Stimulated activated CD4-positive, alpha-beta T cell treated with anti-CD3 and anti-CD28 coated beads, Interleukin-1b, Interleukin-23, amount 100 ng/mL, for 24 hours (primary cell): ENCODE data around the gene SLCO4A1.
A peak's percentile ranks its signal among the peaks of the same experiment; 100 is the strongest.

Experiments
- DNase-seq, 4 experiments: peaks; one replicate each; pipeline ENCODE4 v3.0.0-alpha.2; 2020; ENCODE audit warnings: low read depth in 4 of 4, low spot score in 1 of 4

SLCO4A1 gene

DNA sequence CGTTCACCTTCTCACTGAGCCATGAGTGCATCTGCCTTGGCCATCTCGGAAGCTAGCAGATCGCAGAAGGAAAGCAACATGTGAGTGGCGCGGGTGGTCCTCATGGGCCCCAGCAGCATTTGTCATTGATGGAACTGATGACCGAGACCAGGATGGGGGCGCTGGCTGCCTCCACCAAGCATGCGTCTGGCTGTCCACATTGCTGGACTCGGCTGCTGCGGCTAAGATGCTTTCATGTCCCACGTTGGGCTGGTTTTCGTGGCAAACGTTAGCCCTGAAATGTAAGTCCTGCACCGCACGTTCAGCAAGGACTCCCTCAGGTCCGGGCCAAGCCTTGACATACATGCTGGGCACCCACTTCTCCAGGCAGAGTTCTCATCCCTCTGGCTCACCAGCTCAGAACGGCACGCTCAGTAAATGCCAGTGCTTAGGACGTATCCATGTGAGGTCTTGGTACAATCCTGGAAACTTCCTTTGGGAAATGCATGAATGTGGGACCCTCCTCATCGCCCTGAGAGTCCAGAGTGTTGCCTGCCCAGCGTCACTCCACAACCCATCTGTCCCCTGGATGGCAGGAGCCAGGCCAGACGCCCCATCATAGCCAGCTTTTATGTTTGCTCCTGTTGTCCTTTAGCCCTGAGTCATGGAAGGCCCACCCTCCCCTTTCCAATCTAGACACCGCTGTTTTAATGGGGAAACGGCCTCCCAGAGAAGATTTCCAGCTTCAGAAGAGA, 8.4 kb downstream of the SLCO4A1 start:
- no peak for DNase-seq

DNA sequence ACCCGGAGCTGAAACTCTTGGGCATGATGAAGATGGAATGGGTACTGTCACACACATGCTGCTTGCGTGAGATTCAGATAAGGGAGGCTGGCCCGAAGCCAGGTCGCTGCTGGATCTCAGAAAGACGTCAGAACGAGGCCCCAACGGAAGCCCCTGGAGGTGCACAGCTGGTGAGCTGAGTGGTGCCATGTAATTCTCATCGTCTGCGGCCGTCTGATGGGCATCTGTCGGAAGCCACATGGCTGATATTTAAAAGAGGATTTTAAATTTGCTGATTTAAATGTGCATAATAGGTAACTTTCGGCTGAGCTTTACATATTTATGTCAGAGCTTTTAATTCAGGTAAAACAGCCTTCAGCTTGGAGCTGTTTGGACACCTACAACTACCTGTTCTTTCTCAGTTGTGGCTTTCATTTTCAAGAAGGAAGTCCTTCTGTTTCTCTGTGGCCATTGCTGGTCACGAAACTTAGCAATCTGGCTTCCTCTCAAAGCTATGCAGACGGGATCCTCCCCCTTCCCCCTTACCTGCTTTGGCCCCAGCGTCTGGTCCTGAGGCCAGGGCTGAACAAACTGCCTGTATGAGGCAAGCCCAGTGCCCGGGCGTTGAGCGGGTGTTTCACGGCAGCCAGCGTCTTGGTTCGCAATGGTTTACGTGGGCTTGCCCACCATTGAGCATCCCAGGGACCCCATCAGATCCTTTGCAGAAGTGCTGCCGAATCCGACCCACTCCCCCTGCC, 9.2 kb downstream of the SLCO4A1 start:
- peak; percentile 29 to 65 (median 43) for DNase-seq

DNA sequence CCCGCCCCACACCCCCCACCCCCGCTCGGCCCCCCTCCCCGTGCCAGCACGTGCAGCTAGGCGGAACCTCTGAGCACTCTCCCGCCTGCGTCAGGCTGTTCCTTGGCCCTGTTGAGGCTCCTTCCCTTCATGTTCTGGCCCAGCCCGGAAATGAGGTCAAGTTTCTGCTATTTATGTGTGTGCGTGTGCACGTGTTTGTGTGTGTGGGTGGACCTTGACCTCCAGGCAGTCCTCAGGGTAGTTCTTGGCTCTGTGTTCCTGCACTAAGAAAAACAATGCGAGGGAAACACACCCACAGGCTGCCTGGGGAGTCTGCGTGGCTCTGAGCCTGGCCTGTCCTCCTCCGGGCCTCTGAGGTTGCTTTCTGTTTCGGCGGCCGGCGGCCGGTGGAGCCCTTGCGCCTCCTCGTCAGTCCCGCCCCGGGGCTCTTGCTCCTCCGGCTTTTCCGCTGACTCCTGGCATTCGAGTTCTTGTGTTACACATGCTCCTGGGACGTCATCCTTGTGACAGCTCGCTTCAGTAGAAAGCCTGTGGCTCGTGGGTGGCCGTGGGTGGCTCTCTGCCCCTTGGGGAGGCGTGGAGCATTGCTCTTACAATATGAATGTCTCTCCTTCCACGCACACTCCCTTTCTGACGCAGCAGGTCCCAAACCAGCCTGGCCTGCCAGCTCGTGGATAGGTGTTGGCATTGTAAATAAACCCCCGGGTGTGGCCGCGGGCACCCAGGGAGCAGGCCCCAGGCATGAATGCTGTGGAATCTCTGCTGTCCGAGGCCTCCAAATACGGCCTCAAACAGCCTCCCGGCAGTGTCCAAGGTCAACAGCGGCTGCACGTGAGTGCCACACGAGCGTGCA, 10.0 kb downstream of the SLCO4A1 start:
- peak in 3 of 4 experiments; percentile 21 to 41 (median 24) for DNase-seq

DNA sequence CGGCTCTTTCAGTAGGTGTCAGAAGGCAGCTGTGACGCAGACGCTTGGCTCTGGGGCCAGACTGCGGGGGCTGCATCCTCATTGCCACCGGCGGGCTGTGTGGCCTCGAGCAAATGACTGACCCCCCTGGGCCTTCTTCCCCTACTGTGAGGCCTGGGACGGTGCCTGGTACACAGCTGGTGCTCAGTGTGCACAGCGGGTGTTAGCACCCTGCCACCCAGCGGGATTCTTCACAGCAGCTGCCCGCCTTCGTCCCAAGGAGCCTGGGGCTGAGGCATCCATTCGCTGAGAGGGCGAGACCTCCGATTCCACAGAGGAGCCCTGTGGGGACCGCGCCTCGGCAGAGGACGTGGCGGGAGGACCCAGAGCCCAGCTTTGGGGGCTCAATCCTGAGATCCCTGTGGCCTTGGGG, 10.6 kb downstream of the SLCO4A1 start:
- DNase-seq, result no peak

DNA sequence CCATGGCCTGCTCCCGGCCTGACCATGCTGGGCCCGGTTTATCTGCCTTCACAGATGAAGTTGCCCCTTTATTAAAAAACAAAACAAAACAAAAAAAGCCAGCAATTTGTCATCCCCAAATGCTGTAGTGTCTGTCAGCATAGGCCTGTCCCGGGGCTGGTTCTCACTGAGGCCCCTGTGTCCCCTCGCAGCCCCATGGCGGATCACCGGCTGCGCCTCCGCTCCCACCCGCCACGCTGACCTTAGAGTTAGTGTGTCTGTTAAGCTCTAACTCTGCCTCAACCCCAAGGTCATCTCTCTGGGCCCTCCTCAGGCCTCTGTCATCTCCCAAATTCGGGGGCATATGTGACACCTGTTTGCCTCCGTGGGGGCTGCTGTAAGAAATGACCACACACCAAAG, 11.1 kb downstream of the SLCO4A1 start:
- DNase-seq, result no peak

DNA sequence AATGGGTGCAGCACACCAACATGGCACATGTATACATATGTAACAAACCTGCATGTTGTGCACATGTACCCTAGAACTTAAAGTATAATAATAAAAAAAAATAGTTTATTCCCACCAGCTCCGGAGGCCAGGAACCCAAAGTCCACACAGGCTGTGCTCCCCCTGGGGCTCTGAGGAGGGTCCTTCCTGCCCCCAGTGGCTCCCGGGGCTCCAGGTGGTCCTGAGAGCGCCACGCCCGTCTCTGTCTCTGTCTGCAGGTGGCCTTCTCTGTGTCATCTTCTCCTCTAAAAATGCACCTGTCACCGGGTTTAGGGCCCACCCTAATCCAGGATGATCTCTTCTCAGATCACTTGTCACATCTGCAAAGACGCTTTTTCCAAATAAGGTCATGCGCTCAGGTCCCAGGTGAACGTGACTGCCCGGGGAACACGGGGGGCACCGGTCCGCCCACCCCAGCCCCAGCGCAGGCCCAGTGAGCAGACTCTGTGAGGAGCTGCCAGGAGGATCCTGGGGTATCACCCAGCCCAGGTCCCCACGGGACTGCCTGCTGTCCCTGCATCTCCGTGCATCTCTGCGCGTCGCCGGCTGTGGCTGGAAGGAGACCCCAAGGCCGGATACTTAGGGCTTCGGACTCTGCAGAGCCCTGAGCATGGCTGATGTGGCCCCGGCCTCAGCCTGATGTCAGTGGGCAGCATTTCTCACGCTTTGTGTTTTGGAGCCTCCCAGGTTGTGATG, 11.8 kb downstream of the SLCO4A1 start:
- DNase-seq, result no peak

DNA sequence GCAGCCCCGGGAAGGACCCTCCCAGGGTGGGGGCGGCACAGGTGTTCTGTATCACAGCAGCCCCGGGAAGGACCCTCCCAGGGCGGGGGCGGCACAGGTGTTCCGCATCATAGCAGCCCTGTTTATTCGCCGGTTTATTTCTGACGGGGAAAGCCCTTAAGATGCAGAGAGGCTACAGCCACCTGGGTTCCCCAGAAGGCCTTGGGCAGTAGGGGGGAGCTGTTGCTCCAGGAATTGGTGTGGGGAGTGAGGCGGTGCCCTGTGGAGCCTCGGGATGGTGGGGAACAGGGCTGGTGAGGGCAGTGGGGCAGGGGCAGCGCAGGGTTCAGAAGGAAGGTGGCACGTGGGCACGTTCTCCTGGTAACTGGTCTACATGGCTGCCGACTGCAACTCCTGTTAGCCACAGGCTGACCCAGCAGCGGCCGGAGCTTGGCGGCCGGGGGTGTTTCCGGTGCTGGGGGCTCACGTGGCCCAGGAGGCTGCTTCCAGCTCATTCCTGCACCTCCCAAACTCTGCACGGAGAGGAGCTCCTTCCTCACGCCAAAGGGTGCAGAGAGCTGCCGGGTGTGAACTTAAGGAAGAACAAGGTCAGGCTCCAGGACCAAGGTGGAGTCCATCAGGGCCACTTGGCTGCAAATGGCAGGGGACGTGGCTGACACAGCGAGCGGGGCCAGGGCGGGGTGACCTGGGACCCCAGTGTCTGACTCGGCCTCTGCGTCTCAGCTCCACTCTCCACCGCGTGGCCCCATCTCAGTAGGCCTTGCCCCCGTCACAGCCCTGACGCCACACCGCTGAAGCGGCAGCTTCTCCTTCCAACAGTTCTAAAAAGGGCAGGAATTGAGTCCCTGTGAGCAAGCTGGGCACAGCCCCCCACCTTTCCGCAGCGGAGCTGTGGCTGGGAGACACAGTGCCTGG, 13.2 kb downstream of the SLCO4A1 start:
- no peak for DNase-seq

DNA sequence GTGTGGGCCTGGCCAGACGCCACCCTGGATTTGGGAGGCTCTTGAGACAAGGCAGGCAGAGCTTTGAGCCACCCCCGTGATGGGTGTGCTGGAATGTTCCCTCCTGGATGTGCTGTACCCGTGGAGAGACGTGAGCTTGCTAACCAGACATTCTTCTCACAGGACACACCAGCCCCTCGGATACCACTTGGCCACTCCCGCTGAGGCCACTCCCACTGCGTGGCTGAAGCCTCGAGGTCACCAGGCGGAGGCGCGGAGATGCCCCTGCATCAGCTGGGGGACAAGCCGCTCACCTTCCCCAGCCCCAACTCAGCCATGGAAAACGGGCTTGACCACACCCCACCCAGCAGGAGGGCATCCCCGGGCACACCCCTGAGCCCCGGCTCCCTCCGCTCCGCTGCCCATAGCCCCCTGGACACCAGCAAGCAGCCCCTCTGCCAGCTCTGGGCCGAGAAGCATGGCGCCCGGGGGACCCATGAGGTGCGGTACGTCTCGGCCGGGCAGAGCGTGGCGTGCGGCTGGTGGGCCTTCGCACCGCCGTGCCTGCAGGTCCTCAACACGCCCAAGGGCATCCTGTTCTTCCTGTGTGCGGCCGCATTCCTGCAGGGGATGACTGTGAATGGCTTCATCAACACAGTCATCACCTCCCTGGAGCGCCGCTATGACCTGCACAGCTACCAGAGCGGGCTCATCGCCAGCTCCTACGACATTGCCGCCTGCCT, 14.1 kb downstream of the SLCO4A1 start:
- DNase-seq, result no peak

DNA sequence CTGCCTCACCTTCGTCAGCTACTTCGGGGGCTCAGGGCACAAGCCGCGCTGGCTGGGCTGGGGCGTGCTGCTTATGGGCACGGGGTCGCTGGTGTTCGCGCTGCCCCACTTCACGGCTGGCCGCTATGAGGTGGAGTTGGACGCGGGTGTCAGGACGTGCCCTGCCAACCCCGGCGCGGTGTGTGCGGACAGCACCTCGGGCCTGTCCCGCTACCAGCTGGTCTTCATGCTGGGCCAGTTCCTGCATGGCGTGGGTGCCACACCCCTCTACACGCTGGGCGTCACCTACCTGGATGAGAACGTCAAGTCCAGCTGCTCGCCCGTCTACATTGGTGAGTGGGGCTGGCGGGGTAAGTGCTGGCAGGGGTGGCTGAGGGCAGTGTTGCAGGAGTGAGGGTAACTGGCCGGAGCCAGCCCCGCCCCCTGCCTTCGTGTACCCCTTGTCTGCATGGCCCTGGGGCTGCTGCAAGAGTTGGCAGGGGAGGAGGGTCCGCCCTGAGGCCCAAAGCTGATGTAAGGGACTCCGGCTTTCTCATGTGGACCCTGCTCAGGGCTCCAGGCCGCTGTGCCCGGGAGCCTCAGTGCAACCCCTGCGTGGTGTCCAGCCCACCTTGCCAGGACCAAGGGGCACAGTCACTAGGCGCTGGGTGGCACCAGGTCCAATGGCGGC, 14.8 kb downstream of the SLCO4A1 start:
- no peak for DNase-seq

DNA sequence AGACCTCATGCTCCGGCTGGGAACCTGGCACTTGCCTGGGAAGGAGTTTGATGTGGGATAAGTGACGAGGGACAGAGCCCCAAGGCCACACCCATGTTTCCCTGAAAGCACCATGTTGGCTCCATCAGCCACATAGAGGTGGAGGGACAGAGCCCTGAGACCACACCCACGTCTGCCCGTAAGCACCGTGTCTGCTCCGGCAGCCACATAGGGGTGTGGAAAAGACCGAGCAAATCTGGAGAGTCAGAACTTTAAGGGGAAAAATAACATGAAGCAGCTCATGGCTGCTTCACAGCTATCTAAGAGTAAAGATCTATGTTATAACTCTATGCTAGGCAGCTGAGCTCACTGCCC, 15.3 kb downstream of the SLCO4A1 start:
- no peak for DNase-seq

DNA sequence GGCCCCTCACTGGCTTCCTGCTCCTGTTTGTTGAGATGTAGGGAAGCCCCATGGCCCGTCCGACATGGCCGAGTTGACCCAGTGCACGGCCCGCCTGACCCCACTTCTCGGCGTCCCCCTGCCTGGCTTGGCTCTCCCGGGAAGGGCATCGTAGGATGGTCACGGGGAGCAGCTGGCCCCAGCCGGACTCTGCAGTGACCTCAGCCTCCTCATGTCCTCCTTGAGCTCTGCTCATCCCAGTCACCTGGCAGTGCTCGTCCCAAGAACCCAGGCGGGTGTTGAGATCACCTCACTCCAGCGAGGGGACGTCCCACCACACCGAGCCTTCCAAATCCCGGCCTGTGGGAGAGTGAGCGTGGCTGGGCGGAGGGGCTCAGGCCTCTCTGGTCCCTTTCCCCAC, 15.7 kb downstream of the SLCO4A1 start:
- no peak for DNase-seq

DNA sequence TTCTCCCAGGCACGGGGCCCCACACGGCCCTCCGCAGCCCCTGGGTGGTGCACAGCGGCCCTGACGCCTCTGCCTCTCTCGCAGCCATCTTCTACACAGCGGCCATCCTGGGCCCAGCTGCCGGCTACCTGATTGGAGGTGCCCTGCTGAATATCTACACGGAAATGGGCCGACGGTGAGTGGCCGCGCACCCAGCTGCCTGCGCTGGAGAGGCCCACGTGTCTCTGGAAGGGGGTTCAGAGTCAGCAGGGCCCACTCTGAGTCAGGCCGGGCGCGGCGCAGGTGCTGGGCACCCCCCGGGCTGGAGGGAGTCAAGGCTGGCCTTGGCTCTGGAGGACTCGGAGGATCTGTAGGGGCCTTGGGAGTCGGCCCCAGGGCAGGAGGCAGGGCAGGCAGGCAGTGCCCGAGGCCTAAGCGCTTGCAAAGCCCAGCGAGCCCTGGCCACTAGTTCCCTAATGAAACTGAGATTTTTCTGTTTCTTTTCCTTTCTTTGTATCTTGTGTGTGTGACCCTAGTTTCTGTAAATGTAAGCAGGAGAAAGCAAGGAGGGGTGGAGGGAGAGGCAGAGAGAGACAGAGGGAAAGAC, 16.4 kb downstream of the SLCO4A1 start:
- DNase-seq, result no peak

DNA sequence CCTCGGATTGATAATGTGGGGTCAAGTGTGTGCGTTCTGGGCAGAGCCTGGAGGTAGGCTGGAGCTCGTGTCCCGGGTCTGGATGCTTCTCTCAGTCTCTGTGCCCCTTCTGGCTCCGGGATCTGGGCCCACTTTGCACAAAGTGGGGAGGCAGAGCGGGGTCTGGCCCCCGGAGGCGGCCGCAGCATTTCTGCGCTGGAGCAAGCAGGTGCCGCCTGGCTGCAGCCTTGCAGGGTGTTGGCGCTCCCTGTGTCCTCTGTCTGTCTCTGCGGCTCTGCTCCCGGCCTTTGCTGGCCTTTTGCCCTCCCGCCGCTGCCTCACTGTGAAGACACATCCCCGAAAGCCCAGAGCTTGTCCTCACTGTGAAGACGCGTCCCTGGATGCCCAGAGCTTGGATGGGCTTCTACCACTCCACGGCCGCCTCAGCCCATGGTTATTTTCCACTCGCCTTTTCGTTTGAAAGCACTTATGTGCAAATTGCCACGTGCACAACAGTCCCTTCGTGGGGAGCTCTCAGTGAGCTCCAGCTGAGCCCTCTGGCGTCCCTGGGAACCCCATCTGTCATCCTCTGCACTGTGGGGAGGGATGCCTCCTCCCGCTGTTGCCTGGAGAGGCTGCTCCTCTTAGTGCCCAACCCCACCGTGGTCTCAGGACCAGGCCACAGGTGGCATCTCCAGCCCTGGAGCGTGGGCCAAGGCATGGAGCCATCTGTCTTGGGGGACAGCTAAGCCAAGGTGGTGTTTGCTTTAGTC, 17.4 kb downstream of the SLCO4A1 start:
- no peak for DNase-seq

DNA sequence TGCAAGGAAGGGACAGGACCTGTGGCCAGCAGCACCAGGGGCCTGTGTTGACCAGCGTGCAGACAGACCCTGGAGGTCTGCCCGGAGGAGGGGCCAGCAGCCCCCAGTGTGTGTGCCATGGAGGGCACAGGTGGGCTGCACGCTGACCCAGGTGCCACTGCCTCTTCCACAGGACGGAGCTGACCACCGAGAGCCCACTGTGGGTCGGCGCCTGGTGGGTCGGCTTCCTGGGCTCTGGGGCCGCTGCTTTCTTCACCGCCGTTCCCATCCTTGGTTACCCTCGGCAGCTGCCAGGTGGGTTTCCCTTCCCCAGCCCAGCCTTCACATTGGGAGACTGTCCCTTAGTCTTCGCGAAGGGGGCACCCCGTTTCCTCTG, 17.9 kb downstream of the SLCO4A1 start:
- no peak for DNase-seq

DNA sequence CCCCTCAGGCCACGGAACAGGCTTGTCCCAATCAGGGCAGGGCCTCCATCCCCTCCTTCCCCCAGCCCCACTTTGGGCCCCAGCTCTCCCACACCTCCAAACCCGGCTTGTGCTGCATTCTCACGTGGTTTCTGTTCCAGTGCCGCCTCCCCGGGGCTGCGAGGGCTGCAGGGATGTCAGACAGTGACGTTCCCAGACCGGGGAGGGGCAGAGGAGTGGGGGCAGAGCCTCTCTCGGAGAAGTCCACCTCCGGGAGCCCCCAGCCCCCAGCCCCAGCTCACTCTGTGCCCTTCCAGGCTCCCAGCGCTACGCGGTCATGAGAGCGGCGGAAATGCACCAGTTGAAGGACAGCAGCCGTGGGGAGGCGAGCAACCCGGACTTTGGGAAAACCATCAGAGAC, 18.5 kb downstream of the SLCO4A1 start:
- DNase-seq, result no peak

DNA sequence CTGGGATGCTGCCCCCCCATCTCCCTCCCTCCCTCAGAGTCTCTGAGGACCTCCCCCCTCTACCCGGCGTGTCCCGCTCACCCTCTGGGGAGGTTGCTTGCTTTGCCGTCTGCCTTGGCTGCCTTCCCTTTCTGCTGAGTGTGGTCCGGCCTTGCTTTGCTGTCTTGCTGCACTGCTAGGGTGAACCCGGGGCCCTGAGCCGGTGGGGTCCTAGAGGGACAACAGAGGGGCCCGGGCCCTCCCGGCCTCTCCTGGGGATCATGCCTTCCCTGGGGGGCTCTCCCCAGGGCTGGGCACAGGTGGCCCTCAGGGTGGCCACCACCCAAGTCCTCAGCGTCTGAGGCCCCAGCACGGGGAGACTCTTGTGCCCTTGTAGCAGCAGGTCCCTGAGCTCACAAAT, 19.3 kb downstream of the SLCO4A1 start:
- DNase-seq, result no peak

DNA sequence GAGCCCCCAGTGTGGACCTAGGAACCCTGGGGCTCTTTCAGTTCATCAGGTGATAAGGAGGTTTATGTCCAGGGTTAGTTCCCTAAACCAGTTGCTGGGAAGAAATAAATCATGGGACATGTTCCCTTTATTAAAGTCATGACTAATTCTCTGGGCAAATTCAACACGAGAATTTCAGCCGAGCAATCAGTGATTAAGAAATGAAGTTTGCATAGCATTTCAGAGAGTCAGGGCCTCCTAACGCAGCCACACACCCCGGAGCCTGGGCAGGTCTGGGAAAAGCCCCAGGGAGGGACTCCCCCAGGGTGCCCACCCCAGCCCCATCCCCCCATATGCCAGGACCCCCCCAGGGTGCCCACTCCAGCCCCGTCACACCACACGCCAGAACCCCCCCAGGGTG, 20.1 kb downstream of the SLCO4A1 start:
- no peak for DNase-seq
